H1 (cell line): Measurements from ENCODE around the gene TAS1R1. TPM values are rescaled to one million over a fixed set of nuclear protein-coding genes. Genes with fewer than 3 reads are reported as not detected.
A peak's percentile ranks its signal among the peaks of the same experiment; 100 is the strongest.

Experiments
- CTCF ChIA-PET: fragments of 300-600 bp; sonication (Branson Sonifier 250); formaldehyde crosslinking; loops from one replicate; lab custom pipeline; 2021; ENCODE audit not compliant: partially characterized antibody; lab: Charles Lee
- POLR2A ChIA-PET: fragments of 300-600 bp; sonication (Branson Sonifier 250); formaldehyde crosslinking; loops from one replicate; lab custom pipeline; 2021; ENCODE audit warnings: inconsistent platforms; ENCODE audit not compliant: partially characterized antibody; lab: Charles Lee
- DNase-seq, 2 experiments: peaks; one replicate each; pipeline versions ENCODE4 v3.0.0 to v3.0.0-alpha.2; 2010 to 2022; ENCODE audit warnings: low spot score in 2 of 2, low read depth in 1 of 2, mixed read lengths in 1 of 2
- FAIRE-seq: peaks from 2 replicates; lab custom pipeline; 2011; peaks lifted over from hg19 to GRCh38; lab: Jason Lieb, UNC
- H2AFZ ChIP-seq: 2 replicates; pipeline ENCODE4 v1.8.1; 2012; ENCODE audit warnings: low read length, inconsistent platforms
- H2AK5ac ChIP-seq: 2 replicates; pipeline ENCODE4 v1.6.1; 2013; ENCODE audit warnings: low read depth, low read length
- H2BK120ac ChIP-seq: replicated peaks from 2 replicates; pipeline ENCODE3; 2013; ENCODE audit warnings: low read depth, low read length, inconsistent platforms
- H2BK12ac ChIP-seq: 2 replicates; pipeline ENCODE4 v1.6.1; 2013; ENCODE audit warnings: low read depth, low read length
- H2BK15ac ChIP-seq: 2 replicates; pipeline ENCODE4 v1.6.1; 2013; ENCODE audit warnings: low read length
- H2BK20ac ChIP-seq: 2 replicates; pipeline ENCODE4 v1.6.1; 2013; ENCODE audit warnings: low read length
- H2BK5ac ChIP-seq: 2 replicates; pipeline ENCODE4 v1.6.1; 2013; ENCODE audit warnings: low read depth, low read length
- H3K14ac ChIP-seq: 2 replicates; pipeline ENCODE4 v1.6.1; 2013; ENCODE audit warnings: inconsistent platforms; ENCODE audit not compliant: insufficient read length
- H3K18ac ChIP-seq: 2 replicates; pipeline ENCODE4 v1.6.1; 2013; ENCODE audit warnings: low read length; ENCODE audit errors: extremely low read depth
- H3K23ac ChIP-seq: 2 replicates; pipeline ENCODE4 v1.6.1; 2013; ENCODE audit warnings: inconsistent platforms; ENCODE audit not compliant: insufficient read length
- H3K23me2 ChIP-seq: 2 replicates; pipeline ENCODE4 v1.6.1; 2013; ENCODE audit warnings: low read depth, low read length
- H3K27ac ChIP-seq: 2 replicates; pipeline ENCODE4 v1.6.1; 2011; ENCODE audit warnings: low read depth, low read length, inconsistent platforms
- H3K27me3 ChIP-seq, 4 experiments: replicated peaks in 1 of 4; 1 replicate in 1 of 4; 2 replicates in 3 of 4; pipeline versions ENCODE4 v1.6.1 to v1.8.1; 2011 to 2013; ENCODE audit warnings: low read length in 3 of 4, mild to moderate bottlenecking in 3 of 4, inconsistent platforms in 2 of 4, mixed read lengths in 2 of 4, moderate library complexity in 1 of 4; ENCODE audit not compliant: control insufficient read depth in 3 of 4, insufficient read depth in 3 of 4; ENCODE audit errors: extremely low read depth in 1 of 4
- H3K36me3 ChIP-seq, 4 experiments: 2 replicates each; pipeline versions ENCODE4 v1.6.1 to v1.8.1; 2011 to 2013; ENCODE audit warnings: mild to moderate bottlenecking in 4 of 4, low read length in 3 of 4, moderate library complexity in 2 of 4, control low read depth in 1 of 4, inconsistent platforms in 1 of 4; ENCODE audit not compliant: insufficient read depth in 4 of 4, control insufficient read depth in 2 of 4
- H3K4ac ChIP-seq: replicated peaks from 2 replicates; pipeline ENCODE3; 2013; ENCODE audit warnings: low read length, low read depth, mixed read lengths, inconsistent platforms; ENCODE audit not compliant: insufficient read length
- H3K4me1 ChIP-seq, 4 experiments: replicated peaks in 1 of 4; 1 replicate in 1 of 4; 2 replicates in 3 of 4; pipeline versions ENCODE4 v1.6.1 to v1.8.1; 2011 to 2013; ENCODE audit warnings: low read length in 3 of 4, inconsistent platforms in 2 of 4, mixed read lengths in 1 of 4; ENCODE audit not compliant: insufficient read depth in 4 of 4, control insufficient read depth in 3 of 4
- H3K4me2 ChIP-seq, 2 experiments: 2 replicates each; pipeline versions ENCODE4 v1.6.1 to v1.8.1; 2011 to 2013; ENCODE audit warnings: low read depth in 2 of 2, low read length in 2 of 2, control low read depth in 1 of 2, inconsistent platforms in 1 of 2, mild to moderate bottlenecking in 1 of 2; ENCODE audit not compliant: insufficient read depth in 1 of 2
- H3K4me3 ChIP-seq, 4 experiments: fragments of 200-600, 300-600 bp in 1 of 4; sonication (generic), shearing (Covaris generic), sonication (Bioruptor Twin) in 1 of 4; 2 replicates each; pipeline versions ENCODE4 v1.5.1 to v1.8.1; 2011 to 2016; ENCODE audit warnings: low read length in 4 of 4, low read depth in 3 of 4, control low read depth in 2 of 4, inconsistent platforms in 2 of 4, mild to moderate bottlenecking in 2 of 4, mixed read lengths in 1 of 4, moderate library complexity in 1 of 4; ENCODE audit not compliant: insufficient read depth in 2 of 4; ENCODE audit errors: extremely low read depth in 1 of 4
- H3K56ac ChIP-seq: replicated peaks from 2 replicates; pipeline ENCODE3; 2013; ENCODE audit warnings: low read depth, mild to moderate bottlenecking, mixed read lengths, low read length, inconsistent platforms; ENCODE audit not compliant: insufficient read length
- H3K79me1 ChIP-seq: 2 replicates; pipeline ENCODE4 v1.6.1; 2013; ENCODE audit warnings: low read depth, low read length, control low read depth
- H3K79me2 ChIP-seq, 2 experiments: 2 replicates each; pipeline versions ENCODE4 v1.6.1 to v1.8.1; 2012 to 2013; ENCODE audit warnings: low read length in 2 of 2, mild to moderate bottlenecking in 2 of 2, inconsistent platforms in 1 of 2; ENCODE audit not compliant: insufficient read depth in 2 of 2, control insufficient read depth in 1 of 2
- H3K9ac ChIP-seq, 4 experiments: replicated peaks in 1 of 4; 1 replicate in 1 of 4; 2 replicates in 3 of 4; pipeline versions ENCODE4 v1.6.1 to v1.8.1; 2011 to 2013; ENCODE audit warnings: low read depth in 3 of 4, low read length in 3 of 4, control low read depth in 2 of 4, mild to moderate bottlenecking in 2 of 4, moderate library complexity in 2 of 4, inconsistent platforms in 1 of 4; ENCODE audit errors: extremely low read depth in 1 of 4
- H3K9me3 ChIP-seq, 2 experiments: 2 replicates each; pipeline versions ENCODE4 v1.6.1 to v1.8.1; 2012 to 2013; ENCODE audit warnings: mild to moderate bottlenecking in 2 of 2, moderate library complexity in 2 of 2, control low read depth in 1 of 2, inconsistent platforms in 1 of 2, low read depth in 1 of 2, low read length in 1 of 2, mixed read lengths in 1 of 2; ENCODE audit not compliant: insufficient read depth in 2 of 2
- H4K20me1 ChIP-seq, 2 experiments: replicated peaks in 1 of 2; 2 replicates each; pipeline versions ENCODE3 to v1.8.1; 2011 to 2013; ENCODE audit warnings: inconsistent platforms in 2 of 2, low read length in 2 of 2, mild to moderate bottlenecking in 1 of 2; ENCODE audit not compliant: insufficient read depth in 2 of 2, control insufficient read depth in 1 of 2
- H4K5ac ChIP-seq: 2 replicates; pipeline ENCODE4 v1.6.1; 2013; ENCODE audit warnings: low read length, low read depth, mixed read lengths, inconsistent platforms; ENCODE audit not compliant: insufficient read length
- H4K8ac ChIP-seq: 2 replicates; pipeline ENCODE4 v1.8.0; 2013; ENCODE audit warnings: mild to moderate bottlenecking, moderate library complexity, low read length, inconsistent platforms; ENCODE audit not compliant: insufficient read depth; ENCODE audit errors: extremely low read depth
- H4K91ac ChIP-seq: replicated peaks from 2 replicates; pipeline ENCODE3; 2013; ENCODE audit warnings: low read length, mixed read lengths, inconsistent platforms; ENCODE audit not compliant: insufficient read length
- EGR1 ChIP-seq: IDR thresholded peaks from 2 replicates; pipeline ENCODE4 v1.6.1; 2011; ENCODE audit warnings: low read depth, low read length, borderline replicate concordance
- JUN ChIP-seq: IDR thresholded peaks from 2 replicates; pipeline ENCODE4 v1.6.1; 2011; ENCODE audit warnings: low read depth, mild to moderate bottlenecking, improper control_type of control experiment, low read length
- KDM4A ChIP-seq: IDR thresholded peaks from one replicate; pipeline ENCODE4 v1.7.1; 2012; ENCODE audit warnings: low read depth, mild to moderate bottlenecking, moderate library complexity, low read length, inconsistent platforms; ENCODE audit not compliant: severe bottlenecking
- MAFK ChIP-seq: IDR thresholded peaks from 2 replicates; pipeline ENCODE4 v1.6.1; 2012; ENCODE audit warnings: low read depth, mild to moderate bottlenecking, improper control_type of control experiment, low read length
- PHF8 ChIP-seq: fragments of 200-600 bp; sonication (generic); conservative IDR thresholded peaks from 2 replicates; pipeline ENCODE4 v1.7.1; 2012; ENCODE audit warnings: low read depth, mild to moderate bottlenecking, inconsistent platforms, low read length, moderate library complexity
- WGBS, 2 experiments: shearing (Covaris generic) in 1 of 2; methylation state at CpG; one replicate each; pipeline versions ENCODE4 v1.1.6 to v1.1.7; 2013 to 2015; ENCODE audit warnings: low lambda C conversion rate in 2 of 2, mixed read lengths in 2 of 2, inconsistent platforms in 1 of 2, low coverage in 1 of 2, missing lambda C conversion rate in 1 of 2; ENCODE audit not compliant: insufficient replicate concordance in 2 of 2, insufficient coverage in 1 of 2, insufficient read length in 1 of 2; ENCODE audit errors: extremely low coverage in 1 of 2, missing lambda C conversion rate in 1 of 2; 5-methylcytosine and 5-hydroxymethylcytosine counted together
- polyA plus RNA-seq, 7 experiments: library from polyadenylated mRNA; depleted of rRNA in 3 of 7; stranded (reverse) in 5 of 7; unstranded in 2 of 7; fragments of >200 nt in 5 of 7; fragments of 200-250 nt in 2 of 7; gene quantifications; 1 replicate in 5 of 7; 2 replicates in 1 of 7; 4 replicates in 1 of 7; pipeline versions ENCODE4 v1.2.1 to v1.2.3, GENCODE V29; 2011 to 2013; ENCODE audit warnings: missing spikeins in 2 of 7, mixed read lengths in 2 of 7
- total RNA-seq: library from RNA; stranded (reverse); fragmentation: NEBNext Ultra II Directional; extraction: Animal tissue kit (Norgen Biotek cat#: 25700); gene quantifications from 2 replicates; pipeline ENCODE4 v1.2.1, GENCODE V29; 2021

Gene TAS1R1
- total and polyA plus RNA-seq, 2 of the 8 experiments (the other 6 are each of a cell fraction or from before 2014, with no cell fraction given): 0.26 TPM; not detected in 1

DNA sequence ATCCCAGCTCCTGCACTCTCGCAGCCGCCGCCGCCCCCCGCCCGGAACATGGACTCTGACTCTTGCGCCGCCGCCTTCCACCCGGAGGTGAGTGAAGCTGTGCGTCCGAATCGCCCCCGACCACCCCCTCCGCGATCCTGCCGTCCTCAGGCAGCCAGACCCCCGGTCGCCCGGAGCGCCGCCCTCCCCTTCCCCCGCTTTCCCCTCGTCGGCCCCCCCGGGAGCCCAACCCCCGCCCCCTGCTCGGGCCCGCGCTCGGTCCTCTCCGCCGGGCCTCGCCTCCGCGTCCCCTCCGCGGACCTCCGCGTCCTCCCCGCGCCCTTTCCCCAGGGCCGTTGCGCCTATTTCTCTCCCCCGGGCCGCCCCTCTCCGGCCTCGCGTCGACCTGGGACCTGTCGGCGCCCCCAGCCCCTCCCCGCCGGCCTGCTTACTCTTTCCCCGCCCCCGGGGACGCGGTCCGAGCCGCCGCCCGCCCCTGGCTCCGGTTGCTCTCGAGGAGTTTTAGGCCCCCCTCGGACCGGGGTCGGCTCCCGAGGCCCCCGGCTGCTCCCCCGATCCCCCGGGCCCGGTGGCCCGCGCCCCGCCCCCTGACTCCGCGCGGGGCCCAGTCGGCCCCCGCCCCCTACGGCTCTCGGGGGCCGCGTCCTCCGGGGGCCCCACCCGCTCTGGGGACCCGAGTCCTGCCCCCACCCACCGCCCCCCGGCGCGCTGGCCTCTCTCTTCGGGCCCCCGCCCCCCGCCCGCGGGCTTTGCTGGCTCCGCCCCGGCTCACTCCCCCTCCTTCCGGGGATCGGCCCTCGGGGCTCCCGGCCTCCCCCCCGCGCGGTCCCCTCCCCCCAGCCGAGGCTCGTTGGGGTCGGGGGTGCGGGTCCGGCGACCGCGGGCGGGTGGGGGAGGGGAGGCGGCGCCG is 59.2 kb downstream of the TAS1R1 start:
- Histone ChIP-seq H2BK15ac (no peak overlapping the region), H3K4me2 (peak overlapping the region in 1 of 2 experiments; percentile 53), H4K5ac (peak overlapping the region; percentile 66), H3K4ac (no peak overlapping the region), H3K18ac (no peak overlapping the region; the same call in 1 of the 2 replicates), H3K27me3 (no peaks in the 10 kb centered on the region), H2AFZ (no peak overlapping the region), H3K36me3 (peaks cover 0 to 21% (median 4%) of the 10 kb centered on the region in 4 experiments; a peak in 6 of 8 replicates), H3K79me2 (peaks cover 12 to 41% of the 10 kb centered on the region in 2 experiments), H4K91ac (no peak overlapping the region), H2AK5ac (no peak overlapping the region), H3K56ac (no peak overlapping the region), H3K79me1 (peaks cover 5% of the 10 kb centered on the region), H3K4me3 (peak overlapping the region; percentile 64 to 100 (median 82)), H4K8ac (peak overlapping the region; percentile 79), H2BK20ac (no peak overlapping the region), H3K4me1 (peaks cover 0 to 2% (median 0%) of the 10 kb centered on the region in 4 experiments; a peak in 1 of 7 replicates), H3K23me2 (peaks cover 8% of the 10 kb centered on the region; the same call in 1 of the 2 replicates), H2BK12ac (no peak overlapping the region), H2BK5ac (peak overlapping the region; percentile 78; the same call in 1 of the 2 replicates), H3K9me3 (no peaks in the 10 kb centered on the region), H2BK120ac (no peak overlapping the region), H3K14ac (no peak overlapping the region), H3K23ac (no peak overlapping the region), H3K27ac (peak overlapping the region; percentile 81; the same call in 1 of the 2 replicates), H4K20me1 (peaks cover 7 to 15% of the 10 kb centered on the region in 2 experiments), H3K9ac (peak overlapping the region; percentile 54 to 78 (median 68); a peak in 6 of 7 replicates)
- DNase-seq: peak in 1 of 2 experiments; percentile 65
- ChIA-PET CTCF (interaction anchor here (0.8 kb wide), 1 partner anchor 14 kb away, joined by 3 read pairs; no protein-coding TSS in a partner anchor), POLR2A (interaction anchor here (1.2 to 1.3 kb wide), 2 partner anchors 9 to 11 kb away, joined by 9 to 20 read pairs; partner anchors contain the start of genes KLHL21 and THAP3)
- 1% methylated on average over 15 of the region's 117 CpGs; no CpG with 5 or more reads in 1 of the 2 experiments for WGBS, 2 experiments
- TF ChIP-seq KDM4A: peak; percentile 34
- no peak for TF ChIP-seq EGR1
- TF ChIP-seq MAFK: no peak
- peak; percentile 1; the same call in 1 of the 2 replicates for TF ChIP-seq PHF8
- no peak for TF ChIP-seq JUN
- FAIRE-seq: no peak
